Measurements from ENCODE around the gene DCTD. TPM values are rescaled to one million over a fixed set of nuclear protein-coding genes. Genes with fewer than 3 reads are reported as not detected.
"Not testable (repeated sequence)": the region's sequence is repeated elsewhere in the genome, so short reads cannot be mapped to it uniquely, and the experiment has no call there.

Gene DCTD
- total RNA-seq, 2 donors from 2014 or later = 112 to 126 TPM

DNA sequence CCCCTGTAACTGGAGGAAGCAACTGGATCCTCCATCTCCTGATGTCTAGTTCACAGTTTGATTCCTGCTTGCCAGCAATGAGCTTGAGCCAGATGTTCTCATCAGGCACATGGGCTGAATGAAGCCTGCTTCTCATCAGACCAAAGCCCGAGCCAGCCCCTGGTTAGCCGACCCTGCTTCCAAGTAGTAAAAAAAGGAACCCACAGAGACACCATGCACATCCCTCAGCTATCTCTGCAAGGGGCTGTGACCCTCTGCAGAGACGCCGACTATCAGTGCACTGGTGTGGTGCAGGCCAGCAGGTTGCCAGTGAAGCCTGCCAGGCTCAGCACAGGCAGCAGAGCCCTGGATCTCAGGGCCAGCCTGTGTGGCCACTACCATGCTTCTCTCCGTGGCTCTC, 2.8 kb downstream of the DCTD start:
- H3K27ac Mint-ChIP-seq = no peak overlapping the region
- H3K4me3 Mint-ChIP-seq = peak overlapping the region in 1 of 2 donors; percentile 15
- no peak for DNase-seq
- peaks cover 59% of the 10 kb centered on the region for H3K4me1 Mint-ChIP-seq (ENCODE audit: low read depth)
- H3K9me3 Mint-ChIP-seq = no peaks in the 10 kb centered on the region
- no peak for ATAC-seq (replicated peaks in 1 of 2)
- H3K27me3 Mint-ChIP-seq (ENCODE audit: low read depth) = no peaks in the 10 kb centered on the region
- peaks cover 7 to 19% of the 10 kb centered on the region in 2 donors for H3K36me3 Mint-ChIP-seq (ENCODE audit: insufficient read depth in 2 of 2)

DNA sequence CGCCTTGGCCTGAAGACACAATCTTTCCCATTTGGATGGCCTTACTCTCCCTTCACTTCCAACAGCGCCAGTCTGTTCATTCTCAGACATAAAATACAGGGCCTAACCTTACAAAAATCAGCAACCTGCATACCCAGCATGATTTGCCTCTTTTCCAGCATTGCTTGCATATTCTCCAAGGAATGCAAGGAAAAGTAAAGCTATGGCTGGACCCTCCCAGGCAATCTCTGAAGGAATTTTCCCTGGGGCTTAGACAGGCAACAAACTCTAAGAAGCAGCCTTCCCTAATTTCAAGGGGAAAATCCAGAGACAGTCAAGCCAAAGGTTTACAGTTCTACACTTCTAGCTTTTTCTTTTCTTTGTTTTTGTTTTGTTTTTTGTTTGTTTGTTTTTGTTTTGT, 3.6 kb downstream of the DCTD start:
- Mint-ChIP-seq H3K4me1 (ENCODE audit: low read depth) (peaks cover 53% of the 10 kb centered on the region), H3K27ac (peak overlapping the region; percentile 17), H3K36me3 (ENCODE audit: insufficient read depth in 2 of 2) (peaks cover 7 to 19% of the 10 kb centered on the region in 2 donors)

DNA sequence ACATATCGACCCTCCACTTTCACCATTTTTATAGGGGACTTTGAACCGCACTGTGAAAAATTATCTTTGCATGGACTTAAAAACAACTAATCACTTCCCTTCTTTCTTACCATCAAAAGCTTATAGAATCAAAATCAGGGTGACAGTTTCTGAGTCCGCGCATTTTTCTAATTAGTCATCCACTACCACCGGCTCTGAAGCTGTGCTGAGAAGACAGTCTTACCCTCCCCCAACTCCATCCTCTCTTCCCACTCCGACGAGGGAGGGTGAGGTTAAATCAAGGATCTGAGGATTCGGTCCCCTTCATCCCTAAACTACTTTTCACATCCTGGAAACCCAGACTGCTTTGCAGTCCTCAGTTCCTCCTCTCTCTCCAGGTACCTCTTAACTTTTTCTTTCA, 4.2 kb downstream of the DCTD start:
- no peak for ATAC-seq (replicated peaks in 1 of 2)
- Mint-ChIP-seq H3K27me3 (ENCODE audit: low read depth) (no peaks in the 10 kb centered on the region), H3K9me3 (no peaks in the 10 kb centered on the region), H3K4me1 (ENCODE audit: low read depth) (peaks cover 47% of the 10 kb centered on the region), H3K27ac (peak overlapping the region; percentile 17), H3K4me3 (peak overlapping the region; percentile 16 to 48), H3K36me3 (ENCODE audit: insufficient read depth in 2 of 2) (peaks cover 7 to 21% of the 10 kb centered on the region in 2 donors)
- DNase-seq = no peak

More for the DNA sequence above, 3.6 kb downstream of the DCTD start:
- ATAC-seq (replicated peaks in 1 of 2) (no peak), DNase-seq (no peak)
- Mint-ChIP-seq H3K9me3 (no peaks in the 10 kb centered on the region), H3K27me3 (ENCODE audit: low read depth) (no peaks in the 10 kb centered on the region), H3K4me3 (peak overlapping the region in 1 of 2 donors; percentile 14)

DNA sequence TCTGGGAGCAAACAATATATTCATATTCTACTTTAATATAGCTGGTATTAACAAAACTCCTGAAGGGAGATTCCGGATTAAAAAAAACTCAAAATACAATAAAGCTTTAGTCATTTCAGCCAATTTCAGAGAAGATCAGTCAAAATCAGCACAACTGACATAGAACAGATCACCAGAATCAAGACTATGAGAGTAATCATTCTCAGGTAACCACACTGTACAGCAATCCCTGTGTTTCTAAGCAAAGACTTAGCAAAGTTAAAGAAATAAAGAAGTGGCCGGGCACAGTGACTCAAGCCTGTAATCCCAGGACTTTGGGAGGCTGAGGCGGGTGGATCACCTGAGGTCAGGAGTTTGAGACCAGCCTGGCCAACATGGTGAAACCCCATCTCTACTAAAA, 9.1 kb downstream of the DCTD start:
- Mint-ChIP-seq H3K4me3 (no peak overlapping the region), H3K9me3 (no peaks in the 10 kb centered on the region), H3K4me1 (ENCODE audit: low read depth) (peaks cover 30% of the 10 kb centered on the region), H3K27me3 (ENCODE audit: low read depth) (no peaks in the 10 kb centered on the region), H3K36me3 (ENCODE audit: insufficient read depth in 2 of 2) (peaks cover 15 to 33% of the 10 kb centered on the region in 2 donors), H3K27ac (no peak overlapping the region)
- DNase-seq = no peak
- peak in 1 of 2 donors; percentile 58 for ATAC-seq (replicated peaks in 1 of 2)

DNA sequence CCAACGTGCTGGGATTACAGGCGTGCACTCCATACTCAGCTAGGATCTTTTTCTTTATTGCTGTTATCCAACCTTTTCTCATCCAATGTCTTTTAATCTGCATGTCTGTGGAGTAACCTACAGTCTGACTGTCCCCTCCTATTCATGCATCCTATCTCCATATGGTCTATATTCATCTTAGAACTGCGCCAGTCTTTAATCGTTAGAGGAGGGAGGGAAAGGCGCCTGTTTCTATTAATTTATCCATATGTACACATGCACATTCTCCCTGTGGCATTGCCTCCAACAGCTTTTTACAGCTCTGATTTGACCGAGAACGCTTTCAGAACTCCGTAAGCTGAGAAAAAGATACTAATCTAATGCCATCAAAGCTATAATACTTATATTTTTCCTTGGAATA, 9.8 kb downstream of the DCTD start:
- peaks cover 23% of the 10 kb centered on the region for H3K4me1 Mint-ChIP-seq (ENCODE audit: low read depth)
- ATAC-seq (replicated peaks in 1 of 2) = no peak
- peaks cover 13 to 29% of the 10 kb centered on the region in 2 donors for H3K36me3 Mint-ChIP-seq (ENCODE audit: insufficient read depth in 2 of 2)
- DNase-seq = no peak
- H3K9me3 Mint-ChIP-seq = no peaks in the 10 kb centered on the region
- H3K4me3 Mint-ChIP-seq = no peak overlapping the region
- no peak overlapping the region for H3K27ac Mint-ChIP-seq
- no peaks in the 10 kb centered on the region for H3K27me3 Mint-ChIP-seq (ENCODE audit: low read depth)

DNA sequence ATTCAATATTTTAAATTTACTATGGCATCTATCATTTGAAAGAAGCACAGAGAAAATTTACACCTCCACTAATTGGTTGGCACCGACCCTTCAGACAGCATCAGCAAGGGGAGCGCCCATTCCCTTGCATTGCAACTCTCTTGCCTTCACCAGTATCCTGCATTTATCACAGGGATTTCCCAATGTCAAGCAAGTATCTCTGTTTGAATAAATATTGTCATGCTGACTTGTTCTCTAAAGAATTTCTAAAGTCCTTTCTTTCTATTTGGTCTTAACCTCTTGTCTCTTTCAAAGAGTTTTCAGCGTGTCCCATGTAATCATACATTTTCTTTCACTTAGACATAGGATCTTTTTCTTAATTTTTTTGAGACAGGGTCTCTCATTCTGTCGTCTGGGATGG, 10.4 kb downstream of the DCTD start:
- peaks cover 13 to 29% of the 10 kb centered on the region in 2 donors for H3K36me3 Mint-ChIP-seq (ENCODE audit: insufficient read depth in 2 of 2)
- DNase-seq (no peak), ATAC-seq (replicated peaks in 1 of 2) (no peak)
- H3K27me3 Mint-ChIP-seq (ENCODE audit: low read depth) = no peaks in the 10 kb centered on the region
- no peak overlapping the region for H3K4me3 Mint-ChIP-seq
- no peaks in the 10 kb centered on the region for H3K9me3 Mint-ChIP-seq
- H3K4me1 Mint-ChIP-seq (ENCODE audit: low read depth) = peaks cover 17% of the 10 kb centered on the region
- H3K27ac Mint-ChIP-seq = no peak overlapping the region

- Mint-ChIP-seq H3K27me3 (ENCODE audit: low read depth) (no peaks in the 10 kb centered on the region), H3K9me3 (no peaks in the 10 kb centered on the region), H3K4me3 (no peak overlapping the region), H3K27ac (no peak overlapping the region), H3K4me1 (ENCODE audit: low read depth) (peaks cover 17% of the 10 kb centered on the region), H3K36me3 (ENCODE audit: insufficient read depth in 2 of 2) (peaks cover 10 to 21% of the 10 kb centered on the region in 2 donors)
- ATAC-seq (replicated peaks in 1 of 2) = no peak
- no peak for DNase-seq
These were observed 12.1 kb downstream of the DCTD start for GRCh38 chr4:182905038-182905437.

GRCh38 chr4:182904211-182904761, 12.9 kb downstream of the DCTD start:
- no peak overlapping the region for H3K27ac Mint-ChIP-seq
- no peak overlapping the region for H3K4me3 Mint-ChIP-seq
- no peaks in the 10 kb centered on the region for H3K9me3 Mint-ChIP-seq
- H3K36me3 Mint-ChIP-seq (ENCODE audit: insufficient read depth in 2 of 2) = peaks cover 10 to 24% of the 10 kb centered on the region in 2 donors
- H3K27me3 Mint-ChIP-seq (ENCODE audit: low read depth) = no peaks in the 10 kb centered on the region
- no peak for DNase-seq
- no peak for ATAC-seq (replicated peaks in 1 of 2)
- H3K4me1 Mint-ChIP-seq (ENCODE audit: low read depth) = peaks cover 17% of the 10 kb centered on the region

DNA sequence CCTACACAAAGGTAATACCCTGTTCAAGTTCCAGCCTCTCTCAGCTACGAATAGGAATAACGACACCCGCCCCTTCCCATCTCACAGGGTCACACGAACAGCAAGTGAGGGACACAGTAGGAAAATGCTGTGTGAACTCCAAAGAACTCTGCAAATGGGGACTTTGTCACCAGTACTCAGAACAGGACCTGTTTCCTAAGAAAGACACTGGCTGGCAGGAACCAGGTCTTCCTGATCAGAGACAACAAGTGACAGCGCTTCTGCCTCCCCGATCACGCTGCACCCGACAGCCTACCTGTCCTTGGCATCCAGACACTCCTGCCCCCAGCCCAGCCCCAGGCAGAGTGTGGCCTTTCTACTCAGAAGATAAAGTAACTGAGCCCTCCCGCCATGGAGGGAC, 14.2 kb downstream of the DCTD start:
- H3K4me1 Mint-ChIP-seq (ENCODE audit: low read depth) = peaks cover 17% of the 10 kb centered on the region
- H3K27ac Mint-ChIP-seq = no peak overlapping the region
- no peaks in the 10 kb centered on the region for H3K27me3 Mint-ChIP-seq (ENCODE audit: low read depth)

GRCh38 chr4:182901337-182901736, 15.8 kb downstream of the DCTD start:
- Mint-ChIP-seq H3K4me1 (ENCODE audit: low read depth) (peaks cover 7% of the 10 kb centered on the region), H3K9me3 (no peaks in the 10 kb centered on the region), H3K27me3 (ENCODE audit: low read depth) (no peaks in the 10 kb centered on the region), H3K4me3 (no peak overlapping the region), H3K27ac (no peak overlapping the region), H3K36me3 (ENCODE audit: insufficient read depth in 2 of 2) (peaks cover 5 to 16% of the 10 kb centered on the region in 2 donors)
- ATAC-seq (replicated peaks in 1 of 2) (no peak), DNase-seq (no peak)

More for the DNA sequence above, 14.2 kb downstream of the DCTD start:
- no peak for ATAC-seq (replicated peaks in 1 of 2)
- H3K9me3 Mint-ChIP-seq = no peaks in the 10 kb centered on the region
- no peak overlapping the region for H3K4me3 Mint-ChIP-seq
- no peak for DNase-seq
- peaks cover 10 to 24% of the 10 kb centered on the region in 2 donors for H3K36me3 Mint-ChIP-seq (ENCODE audit: insufficient read depth in 2 of 2)

DNA sequence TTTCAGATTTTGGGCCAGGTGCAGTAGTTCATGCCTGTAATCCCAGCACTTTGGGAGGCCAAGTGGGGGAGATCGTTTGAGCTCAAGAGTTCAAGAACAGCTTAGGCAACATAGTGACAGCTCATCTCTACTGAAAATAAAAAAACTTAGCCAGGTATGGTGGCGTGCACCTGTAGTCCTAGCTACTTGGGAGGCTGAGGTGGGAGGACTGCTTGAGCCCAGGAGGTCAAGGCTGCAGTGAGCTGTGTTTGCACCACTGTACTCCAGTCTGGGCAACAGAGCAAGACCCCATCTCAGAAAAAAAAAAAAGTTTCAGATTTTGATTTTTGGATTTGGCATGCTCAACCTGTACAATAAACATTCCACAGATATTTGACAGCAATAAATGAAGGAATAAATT, 17.2 kb downstream of the DCTD start:
- not testable (repeated sequence) for H3K4me1 Mint-ChIP-seq (ENCODE audit: low read depth); DNase-seq; H3K9me3 Mint-ChIP-seq; H3K27ac Mint-ChIP-seq; H3K27me3 Mint-ChIP-seq (ENCODE audit: low read depth); H3K4me3 Mint-ChIP-seq; ATAC-seq (replicated peaks in 1 of 2)
- peaks cover 5 to 21% of the 10 kb centered on the region in 2 donors for H3K36me3 Mint-ChIP-seq (ENCODE audit: insufficient read depth in 2 of 2)

DNA sequence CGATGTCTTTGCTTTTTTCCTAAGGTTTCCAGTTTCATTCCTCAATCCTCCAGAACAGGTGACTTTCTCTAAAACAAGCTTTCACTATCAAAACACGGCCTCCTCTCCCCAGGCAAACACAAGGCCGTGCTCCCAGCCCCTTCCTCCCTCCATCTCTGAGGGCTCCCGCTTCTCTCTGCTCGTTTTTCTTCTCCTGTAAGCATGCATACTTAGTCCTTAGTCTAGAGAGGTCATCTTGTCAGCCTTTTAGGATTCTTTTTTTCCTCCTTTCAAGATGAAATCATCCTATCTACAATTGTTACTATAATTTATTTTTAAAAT, 18.7 kb downstream of the DCTD start:
- Mint-ChIP-seq H3K27ac (no peak overlapping the region), H3K36me3 (ENCODE audit: insufficient read depth in 2 of 2) (peaks cover 0 to 23% of the 10 kb centered on the region in 2 donors), H3K9me3 (no peaks in the 10 kb centered on the region), H3K4me3 (no peak overlapping the region), H3K4me1 (ENCODE audit: low read depth) (no peaks in the 10 kb centered on the region), H3K27me3 (ENCODE audit: low read depth) (no peaks in the 10 kb centered on the region)
- DNase-seq (no peak), ATAC-seq (replicated peaks in 1 of 2) (no peak)

GRCh38 chr4:182897601-182898478, 19.3 kb downstream of the DCTD start:
- ATAC-seq (replicated peaks in 1 of 2) = no peak
- Mint-ChIP-seq H3K27ac (no peak overlapping the region), H3K36me3 (ENCODE audit: insufficient read depth in 2 of 2) (peaks cover 0 to 21% of the 10 kb centered on the region in 2 donors), H3K27me3 (ENCODE audit: low read depth) (no peaks in the 10 kb centered on the region), H3K4me3 (no peak overlapping the region), H3K9me3 (no peaks in the 10 kb centered on the region), H3K4me1 (ENCODE audit: low read depth) (no peaks in the 10 kb centered on the region)
- no peak for DNase-seq
